ENCODE results near the gene PIK3AP1.

DNA sequence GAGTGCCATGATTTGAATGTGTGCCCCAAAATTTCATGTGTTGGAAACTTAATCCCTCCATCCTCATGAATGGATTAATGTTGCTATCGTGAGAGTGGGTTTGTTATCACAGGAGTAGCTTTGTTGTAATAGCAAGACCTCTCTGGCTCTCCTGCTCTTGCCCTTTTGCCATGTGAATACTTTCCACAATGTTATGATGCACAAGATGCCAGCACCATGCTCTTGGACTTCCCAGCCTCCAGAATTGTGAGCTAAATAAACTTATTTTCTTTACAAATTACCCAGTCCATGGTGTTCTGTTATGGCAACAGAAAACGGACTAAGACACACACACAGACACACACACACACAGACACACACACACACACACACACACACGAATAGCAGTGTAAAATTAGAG lies 82.2 kb downstream of the PIK3AP1 start:
- TF ChIP-seq EZH2 (IDR thresholded peaks at IDR 0.05; ENCODE audit: insufficient read depth, poor library complexity, severe bottlenecking) (no peak), EZH2phosphoT487 (IDR thresholded peaks at IDR 0.05; ENCODE audit: insufficient read depth, low read depth) (no peak)
